GM12873 (cell line): ENCODE data around the gene PLEKHG5.

Experiments used
- CTCF ChIP-seq: IDR thresholded peaks from 2 replicates; pipeline ENCODE4 v1.5.1; 2012; ENCODE audit warnings: low read depth, mild to moderate bottlenecking, moderate library complexity, low read length, control low read depth; ENCODE audit not compliant: insufficient read depth; ENCODE audit errors: missing control alignments

The PLEKHG5 gene

DNA sequence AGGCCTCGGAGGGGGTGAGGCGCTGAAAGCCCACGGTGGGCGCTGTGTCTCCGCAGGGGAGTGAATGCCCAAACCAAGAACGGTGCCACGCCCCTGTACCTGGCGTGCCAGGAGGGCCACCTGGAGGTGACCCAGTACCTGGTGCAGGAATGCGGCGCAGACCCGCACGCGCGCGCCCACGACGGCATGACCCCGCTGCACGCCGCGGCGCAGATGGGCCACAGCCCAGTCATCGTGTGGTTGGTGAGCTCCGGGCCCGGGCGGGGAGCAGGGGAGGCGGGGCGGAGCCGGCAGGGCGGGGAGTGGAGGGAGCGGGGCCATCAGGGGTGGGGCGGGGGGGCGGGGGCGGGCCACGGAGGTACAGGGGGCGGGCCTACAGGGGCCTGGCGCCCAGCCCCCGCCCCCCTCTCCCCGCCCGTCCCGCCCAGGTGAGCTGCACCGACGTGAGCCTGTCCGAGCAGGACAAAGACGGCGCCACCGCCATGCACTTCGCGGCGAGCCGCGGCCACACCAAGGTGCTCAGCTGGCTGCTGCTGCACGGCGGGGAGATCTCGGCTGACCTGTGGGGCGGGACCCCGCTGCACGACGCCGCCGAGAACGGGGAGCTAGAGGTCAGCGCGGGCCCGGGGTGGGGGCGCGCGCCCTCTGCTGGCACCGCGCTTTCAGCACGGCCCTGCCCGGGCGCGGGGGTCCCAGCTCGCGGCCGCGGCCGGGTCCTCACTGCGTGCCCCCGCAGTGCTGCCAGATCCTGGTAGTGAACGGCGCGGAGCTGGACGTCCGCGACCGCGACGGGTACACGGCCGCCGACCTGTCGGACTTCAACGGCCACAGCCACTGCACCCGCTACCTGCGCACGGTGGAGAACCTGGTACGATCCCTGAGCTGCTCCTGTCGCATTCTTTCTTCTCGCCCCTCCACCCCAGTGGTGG is 51.0 kb downstream of the PLEKHG5 start:
- peak; percentile 44 for TF ChIP-seq CTCF

- peak; percentile 98 for TF ChIP-seq CTCF
Measured at GRCh38 chr1:6438047-6438525, 53.4 kb downstream of the PLEKHG5 start.

DNA sequence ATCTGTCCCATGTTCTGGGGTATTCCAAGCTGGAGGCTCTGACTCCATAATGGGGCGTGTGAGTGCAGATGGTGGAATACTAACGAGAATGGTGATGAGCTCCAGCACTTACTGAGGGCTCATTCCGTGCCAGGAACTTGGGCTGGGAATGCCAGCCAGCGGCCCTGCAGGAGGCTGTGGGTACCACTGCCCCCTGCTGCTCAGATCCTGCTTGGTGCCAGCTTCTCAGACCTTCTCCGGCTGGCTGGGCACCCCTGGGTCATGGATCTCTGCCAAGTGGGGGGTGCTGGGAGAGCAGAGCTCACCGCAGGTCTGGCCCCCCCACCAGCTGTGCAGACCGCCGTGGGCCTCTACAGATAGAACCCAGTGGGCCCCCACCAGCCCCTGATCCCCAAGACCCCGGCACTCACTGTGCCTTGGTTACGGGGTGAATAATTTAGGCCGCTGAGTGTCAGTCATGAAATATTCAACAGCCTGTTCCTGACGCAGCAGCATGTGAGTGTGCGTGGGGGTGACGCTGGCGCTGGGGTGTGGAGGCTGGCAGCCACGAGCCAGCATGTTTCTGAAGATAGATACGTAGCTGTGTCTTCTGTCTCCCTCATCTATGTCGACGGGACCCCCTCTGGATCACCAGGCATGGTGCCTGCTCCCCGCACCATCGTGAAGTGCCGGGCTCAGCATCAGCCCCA is 54.3 kb downstream of the PLEKHG5 start:
- peak; percentile 11 for TF ChIP-seq CTCF

DNA sequence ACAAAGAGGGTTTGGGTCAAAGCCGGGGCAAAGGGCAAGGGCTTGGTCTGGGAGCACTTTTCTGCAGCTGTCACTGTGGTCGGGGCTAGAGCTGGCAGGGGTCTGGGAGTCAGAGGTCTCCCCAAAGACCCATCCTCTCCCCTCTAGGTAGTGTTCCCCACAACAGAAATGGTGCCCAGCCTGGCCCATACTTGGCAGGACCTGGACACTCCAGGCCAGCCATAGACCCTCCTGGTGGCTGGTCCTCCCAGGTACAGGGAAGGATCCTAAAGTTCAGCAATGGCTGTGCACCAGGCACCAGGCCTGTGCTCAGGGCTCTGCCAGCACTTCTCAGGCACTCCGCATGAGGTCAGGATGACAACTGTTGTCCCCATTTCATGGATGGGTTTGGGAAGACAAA is 55.9 kb downstream of the PLEKHG5 start:
- no peak for TF ChIP-seq CTCF

- no peak for TF ChIP-seq CTCF
Measured at GRCh38 chr1:6435129-6435528, 56.3 kb downstream of the PLEKHG5 start.

GRCh38 chr1:6434186-6434585 is 57.3 kb downstream of the PLEKHG5 start:
- no peak for TF ChIP-seq CTCF
